ENCODE data around the gene CHMP6.

GRCh38 chr17:80995131-80995530 lies 3.5 kb downstream of the CHMP6 start:
- no peak for TF ChIP-seq CTCF (IDR thresholded peaks at IDR 0.05; ENCODE audit: low read depth, low read length, missing input control)
- TF ChIP-seq RAD21 (IDR thresholded peaks at IDR 0.05) = no peak
- no peak for TF ChIP-seq REST (IDR thresholded peaks at IDR 0.05)
- TF ChIP-seq MAX (IDR thresholded peaks at IDR 0.05) = no peak
- TF ChIP-seq HNF4A (conservative IDR thresholded peaks at IDR 0.05) = no peak
- no peak for TF ChIP-seq TAF1 (conservative IDR thresholded peaks at IDR 0.05)
- no peak for TF ChIP-seq SP1 (IDR thresholded peaks at IDR 0.05)
- no peak for TF ChIP-seq HNF4G (IDR thresholded peaks at IDR 0.05)
- TF ChIP-seq ATF3 (IDR thresholded peaks at IDR 0.05) = no peak
- no peak for TF ChIP-seq GABPA (IDR thresholded peaks at IDR 0.05 in 1 of 2, conservative IDR thresholded peaks at IDR 0.05 in 1 of 2)
- TF ChIP-seq EGR1 (IDR thresholded peaks at IDR 0.05; ENCODE audit: low read depth in 2 of 2) = no peak
- no peak for TF ChIP-seq ZBTB33 (IDR thresholded peaks at IDR 0.05)
- no peak for TF ChIP-seq JUND (IDR thresholded peaks at IDR 0.05)
- no peak for TF ChIP-seq RXRA (IDR thresholded peaks at IDR 0.05)

Data from liver (tissue), 3 donors.